ENCODE measurements around the gene AHDC1. TPM values are rescaled to one million over a fixed set of nuclear protein-coding genes. Genes with fewer than 3 reads are reported as not detected.

Gene AHDC1
- total and polyA plus RNA-seq, 10 of the 15 experiments (the other 5 are each of a cell fraction or from before 2014, with no cell fraction given): 0.21 to 13.0 (median 1.4) TPM

- Histone ChIP-seq H2AFZ (ENCODE audit: control insufficient read depth, low read depth, low read length) (no peak overlapping the region), H3K4me2 (ENCODE audit: control insufficient read depth, insufficient read depth) (no peak overlapping the region), H3K9ac (ENCODE audit: control insufficient read depth, insufficient read depth, low read length) (no peak overlapping the region), H3K36me3 (ENCODE audit: control insufficient read depth in 2 of 2, insufficient read depth in 2 of 2, low read length in 1 of 2) (no peaks in the 10 kb centered on the region), H3K79me2 (ENCODE audit: control insufficient read depth, insufficient read depth, low read length) (no peaks in the 10 kb centered on the region), H3K27me3 (replicated peaks in 1 of 2; ENCODE audit: control insufficient read depth in 2 of 2, insufficient read depth in 2 of 2, low read length in 1 of 2) (no peaks in the 10 kb centered on the region), H3K9me3 (replicated peaks; ENCODE audit: control insufficient read depth, insufficient read depth, low read length) (no peaks in the 10 kb centered on the region), H3K4me3 (no peak overlapping the region), H4K20me1 (ENCODE audit: control insufficient read depth, insufficient read depth) (no peaks in the 10 kb centered on the region), H3K27ac (ENCODE audit: control insufficient read depth, insufficient read depth) (no peak overlapping the region), H3K4me1 (ENCODE audit: control insufficient read depth, insufficient read depth, low read length) (no peaks in the 10 kb centered on the region; the same call in 1 of the 2 replicates)
- no peak for FAIRE-seq
- DNase-seq (ENCODE audit: low read depth, low spot score): no peak
- TF ChIP-seq PBX3 (IDR thresholded peaks at IDR 0.05; ENCODE audit: insufficient replicate concordance, low read depth, low read length) (no peak), ZBED1 (IDR thresholded peaks at IDR 0.05; ENCODE audit: borderline replicate concordance) (no peak), RAD51 (IDR thresholded peaks at IDR 0.05) (no peak), SPI1 (IDR thresholded peaks at IDR 0.05; ENCODE audit: borderline replicate concordance, insufficient read depth, low read depth, low read length) (no peak), CBX5 (IDR thresholded peaks at IDR 0.05; ENCODE audit: low read depth) (no peak), ZNF24 (IDR thresholded peaks at IDR 0.05) (no peak), BHLHE40 (IDR thresholded peaks at IDR 0.05; ENCODE audit: borderline replicate concordance in 1 of 2, low read depth in 2 of 2, low read length in 1 of 2) (no peak), JUNB (IDR thresholded peaks at IDR 0.05) (no peak), BACH1 (IDR thresholded peaks at IDR 0.05; ENCODE audit: borderline replicate concordance) (no peak), NR2C1 (IDR thresholded peaks at IDR 0.05) (no peak), FOS (IDR thresholded peaks at IDR 0.05; ENCODE audit: borderline replicate concordance, extremely low read depth, insufficient read length) (no peak), RFX5 (IDR thresholded peaks at IDR 0.05; ENCODE audit: low read depth, low read length) (no peak)
- ATAC-seq: no peak
- SMC1A ChIA-PET (ENCODE audit: uncharacterized antibody, unreplicated experiment): no interaction called here
- WGBS (ENCODE audit: insufficient coverage, insufficient replicate concordance, low lambda C conversion rate, missing lambda C conversion rate): 51% methylated on average over 7 of the region's 7 CpGs
- CTCF ChIA-PET: no interaction called here
- no TSS peak for BruUV-seq (replicated peaks)
- POLR2A ChIA-PET: no interaction called here
- intact Hi-C loops (cut with micrococcal nuclease; ENCODE audit: unreplicated experiment) (no loop called here), in situ Hi-C loops (cut with MboI) (no loop called here)
- RAD21 ChIA-PET (ENCODE audit: unreplicated experiment): interaction anchor here (0.7 kb wide), 1 partner anchor 100 kb away, joined by 3 read pairs; no protein-coding TSS in a partner anchor
These were observed 85.1 kb downstream of the AHDC1 start for GRCh38 chr1:27518808-27519207.
